H9 (cell line): ENCODE data around the gene SPPL3. TPM values are rescaled to one million over a fixed set of nuclear protein-coding genes. Genes with fewer than 3 reads are reported as not detected.

Experiments used
- DNase-seq: peaks from one replicate; pipeline ENCODE4 v3.0.0-alpha.2; 2017
- H2AFZ ChIP-seq: one replicate; pipeline ENCODE4 v1.6.1; 2013; ENCODE audit warnings: mild to moderate bottlenecking, low read length, control low read depth, moderate library complexity
- H2AK5ac ChIP-seq: 2 replicates; pipeline ENCODE4 v1.6.1; 2013; ENCODE audit warnings: low read length, control low read depth, mixed read lengths; ENCODE audit not compliant: insufficient read length
- H2BK120ac ChIP-seq: one replicate; pipeline ENCODE4 v1.6.1; 2013; ENCODE audit warnings: low read depth, mild to moderate bottlenecking, low read length, control low read depth, inconsistent platforms; ENCODE audit not compliant: poor library complexity, severe bottlenecking
- H2BK12ac ChIP-seq: 2 replicates; pipeline ENCODE4 v1.6.1; 2013; ENCODE audit warnings: low read length, control low read depth, mixed read lengths, low read depth; ENCODE audit not compliant: insufficient read length
- H2BK15ac ChIP-seq: 2 replicates; pipeline ENCODE4 v1.6.1; 2013; ENCODE audit warnings: low read depth, low read length, control low read depth
- H2BK20ac ChIP-seq: one replicate; pipeline ENCODE4 v1.6.1; 2013; ENCODE audit warnings: low read depth, mild to moderate bottlenecking, low read length, control low read depth, inconsistent platforms; ENCODE audit not compliant: poor library complexity, severe bottlenecking
- H2BK5ac ChIP-seq: 2 replicates; pipeline ENCODE4 v1.6.1; 2013; ENCODE audit warnings: low read length, control low read depth, mixed read lengths; ENCODE audit not compliant: insufficient read length
- H3K14ac ChIP-seq: 2 replicates; pipeline ENCODE4 v1.6.1; 2013; ENCODE audit warnings: low read length, control low read depth; ENCODE audit not compliant: insufficient read depth
- H3K18ac ChIP-seq: 2 replicates; pipeline ENCODE4 v1.6.1; 2013; ENCODE audit warnings: low read depth, mild to moderate bottlenecking, mixed read lengths, low read length, control low read depth; ENCODE audit not compliant: insufficient read length
- H3K23ac ChIP-seq: 2 replicates; pipeline ENCODE4 v1.6.1; 2013; ENCODE audit warnings: low read length, control low read depth, mixed read lengths, low read depth; ENCODE audit not compliant: insufficient read length
- H3K23me2 ChIP-seq: 2 replicates; pipeline ENCODE4 v1.6.1; 2013; ENCODE audit warnings: low read depth, mild to moderate bottlenecking, mixed read lengths, low read length, control low read depth; ENCODE audit not compliant: insufficient read length, poor library complexity, severe bottlenecking
- H3K27ac ChIP-seq: 2 replicates; pipeline ENCODE4 v1.5.1; 2013; ENCODE audit warnings: low read length, control low read depth, mixed read lengths, low read depth; ENCODE audit not compliant: insufficient read length
- H3K27me3 ChIP-seq: 2 replicates; pipeline ENCODE4 v1.6.1; 2013; ENCODE audit warnings: low read length, control low read depth, inconsistent platforms; ENCODE audit not compliant: insufficient read depth
- H3K4ac ChIP-seq: 2 replicates; pipeline ENCODE4 v1.6.1; 2013; ENCODE audit warnings: low read depth, mild to moderate bottlenecking, control low read depth, inconsistent platforms, low read length, moderate library complexity
- H3K4me1 ChIP-seq: 2 replicates; pipeline ENCODE4 v1.6.1; 2013; ENCODE audit warnings: low read length, control low read depth, inconsistent platforms; ENCODE audit not compliant: insufficient read depth
- H3K4me2 ChIP-seq: 2 replicates; pipeline ENCODE4 v1.6.1; 2013; ENCODE audit warnings: low read length, control low read depth, mixed read lengths; ENCODE audit not compliant: insufficient read length, insufficient read depth
- H3K56ac ChIP-seq: 2 replicates; pipeline ENCODE4 v1.6.1; 2013; ENCODE audit warnings: low read depth, mild to moderate bottlenecking, mixed read lengths, low read length, control low read depth; ENCODE audit not compliant: insufficient read length
- H3K79me1 ChIP-seq: 2 replicates; pipeline ENCODE4 v1.6.1; 2013; ENCODE audit warnings: low read depth, mild to moderate bottlenecking, moderate library complexity, low read length, control low read depth, inconsistent platforms; ENCODE audit not compliant: insufficient read depth, poor library complexity, severe bottlenecking
- H3K79me2 ChIP-seq: 2 replicates; pipeline ENCODE4 v1.6.1; 2013; ENCODE audit warnings: low read length, control low read depth, inconsistent platforms; ENCODE audit not compliant: insufficient read depth
- H3K9ac ChIP-seq: 2 replicates; pipeline ENCODE4 v1.6.1; 2013; ENCODE audit warnings: low read length, control low read depth, mixed read lengths; ENCODE audit not compliant: insufficient read length; ENCODE audit errors: extremely low read depth
- H3K9me3 ChIP-seq: one replicate; pipeline ENCODE4 v1.6.1; 2013; ENCODE audit warnings: low read depth, low read length, inconsistent platforms; ENCODE audit not compliant: control insufficient read depth
- H3T11ph ChIP-seq: one replicate; pipeline ENCODE4 v1.6.1; 2013; ENCODE audit warnings: mild to moderate bottlenecking, low read length, control low read depth, inconsistent platforms
- H4K20me1 ChIP-seq: one replicate; pipeline ENCODE4 v1.6.1; 2013; ENCODE audit not compliant: control insufficient read depth, insufficient read length, insufficient read depth
- H4K5ac ChIP-seq: 2 replicates; pipeline ENCODE4 v1.6.1; 2013; ENCODE audit warnings: low read depth, mild to moderate bottlenecking, mixed read lengths, low read length, control low read depth; ENCODE audit not compliant: insufficient read length
- H4K8ac ChIP-seq: replicated peaks from 2 replicates; pipeline ENCODE4 v1.6.1; 2013; ENCODE audit warnings: low read length, control low read depth, mixed read lengths, low read depth; ENCODE audit not compliant: insufficient read length
- H4K91ac ChIP-seq: 2 replicates; pipeline ENCODE4 v1.6.1; 2013; ENCODE audit warnings: low read depth, mild to moderate bottlenecking, moderate library complexity, mixed read lengths, low read length, control low read depth; ENCODE audit not compliant: insufficient read length
- H3K27ac Mint-ChIP-seq, 3 experiments: 2 replicates in 2 of 3; 3 replicates in 1 of 3; pipeline ENCODE4 v1.8.0; 2020 to 2021; ENCODE audit warnings: mixed read lengths in 3 of 3, mild to moderate bottlenecking in 1 of 3, moderate library complexity in 1 of 3
- H3K27me3 Mint-ChIP-seq: 2 replicates; pipeline ENCODE4 v1.8.0; 2021; ENCODE audit warnings: low read depth, mild to moderate bottlenecking, moderate library complexity, mixed read lengths
- H3K36me3 Mint-ChIP-seq, 3 experiments: 2 replicates in 2 of 3; 3 replicates in 1 of 3; pipeline ENCODE4 v1.8.0; 2020 to 2021; ENCODE audit warnings: low read depth in 3 of 3, mixed read lengths in 3 of 3; ENCODE audit not compliant: insufficient read depth in 1 of 3
- H3K4me1 Mint-ChIP-seq, 2 experiments: 2 replicates each; pipeline ENCODE4 v1.8.0; 2020; ENCODE audit warnings: mixed read lengths in 2 of 2
- H3K4me3 Mint-ChIP-seq, 2 experiments: 2 replicates in 1 of 2; 3 replicates in 1 of 2; pipeline ENCODE4 v1.8.0; 2020 to 2021; ENCODE audit warnings: mild to moderate bottlenecking in 2 of 2, mixed read lengths in 2 of 2, moderate library complexity in 1 of 2
- H3K9me3 Mint-ChIP-seq, 2 experiments: 2 replicates in 1 of 2; 3 replicates in 1 of 2; pipeline ENCODE4 v1.8.0; 2020; ENCODE audit warnings: mild to moderate bottlenecking in 2 of 2, mixed read lengths in 2 of 2, moderate library complexity in 1 of 2
- WGBS: extraction: QIAGEN DNeasy Blood & Tissue Kit; methylation state at CpG from one replicate; pipeline ENCODE4 v1.1.7; 2013; ENCODE audit warnings: missing lambda C conversion rate, low lambda C conversion rate, mixed read lengths; ENCODE audit not compliant: insufficient read length; ENCODE audit errors: extremely low coverage; 5-methylcytosine and 5-hydroxymethylcytosine counted together
- total RNA-seq: library from RNA; stranded (reverse); gene quantifications from 2 replicates; pipeline ENCODE4 v1.2.1, GENCODE V29; 2021
- TF ChIP-seq, protein P1 (sequence below): fragments of 200-600 bp; sonication (generic); conservative IDR thresholded peaks from 3 replicates; pipeline ENCODE4 v1.8.0; 2021; ENCODE audit warnings: antibody characterized with exemption, mild to moderate bottlenecking

Gene SPPL3
- total RNA-seq, 1 experiment from 2014 or later = 46.3 TPM

DNA sequence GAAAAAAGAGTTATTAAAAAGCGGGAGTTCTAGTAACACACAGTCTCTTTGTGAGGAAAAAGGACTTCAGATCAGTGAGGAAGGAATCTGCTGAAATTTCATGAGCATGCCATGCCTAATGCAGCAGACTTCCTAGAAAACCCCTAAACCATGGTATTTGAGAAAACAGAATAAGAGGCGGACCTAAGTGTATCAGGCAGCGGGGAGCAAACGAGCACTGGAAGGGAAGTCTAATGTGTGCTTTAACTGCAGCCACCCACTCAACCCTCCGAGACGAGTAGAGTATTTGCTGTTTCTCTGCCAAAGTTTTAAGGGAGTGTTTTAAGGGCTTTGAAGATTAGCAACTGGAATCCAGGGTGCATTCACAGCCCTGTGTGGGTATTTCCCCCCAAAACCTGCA lies 142.1 kb downstream of the SPPL3 start:
- no peak overlapping the region for H3K14ac ChIP-seq
- H3K79me1 ChIP-seq = no peaks in the 10 kb centered on the region
- no peak overlapping the region for H2AK5ac ChIP-seq
- H3K79me2 ChIP-seq = no peaks in the 10 kb centered on the region
- no peak overlapping the region for H3K27ac Mint-ChIP-seq
- H2BK20ac ChIP-seq = no peak overlapping the region
- H2AFZ ChIP-seq = no peak overlapping the region
- H2BK15ac ChIP-seq = no peak overlapping the region
- H3K4me1 Mint-ChIP-seq = peaks cover 19 to 20% of the 10 kb centered on the region in 2 experiments
- H3K56ac ChIP-seq = no peak overlapping the region
- no peak overlapping the region for H3K4ac ChIP-seq
- no peaks in the 10 kb centered on the region for H4K20me1 ChIP-seq
- no peaks in the 10 kb centered on the region for H3K9me3 ChIP-seq
- H3K23me2 ChIP-seq = no peaks in the 10 kb centered on the region
- no peaks in the 10 kb centered on the region for H3K9me3 Mint-ChIP-seq
- H3T11ph ChIP-seq = no peak overlapping the region
- TF ChIP-seq, protein P1, sequence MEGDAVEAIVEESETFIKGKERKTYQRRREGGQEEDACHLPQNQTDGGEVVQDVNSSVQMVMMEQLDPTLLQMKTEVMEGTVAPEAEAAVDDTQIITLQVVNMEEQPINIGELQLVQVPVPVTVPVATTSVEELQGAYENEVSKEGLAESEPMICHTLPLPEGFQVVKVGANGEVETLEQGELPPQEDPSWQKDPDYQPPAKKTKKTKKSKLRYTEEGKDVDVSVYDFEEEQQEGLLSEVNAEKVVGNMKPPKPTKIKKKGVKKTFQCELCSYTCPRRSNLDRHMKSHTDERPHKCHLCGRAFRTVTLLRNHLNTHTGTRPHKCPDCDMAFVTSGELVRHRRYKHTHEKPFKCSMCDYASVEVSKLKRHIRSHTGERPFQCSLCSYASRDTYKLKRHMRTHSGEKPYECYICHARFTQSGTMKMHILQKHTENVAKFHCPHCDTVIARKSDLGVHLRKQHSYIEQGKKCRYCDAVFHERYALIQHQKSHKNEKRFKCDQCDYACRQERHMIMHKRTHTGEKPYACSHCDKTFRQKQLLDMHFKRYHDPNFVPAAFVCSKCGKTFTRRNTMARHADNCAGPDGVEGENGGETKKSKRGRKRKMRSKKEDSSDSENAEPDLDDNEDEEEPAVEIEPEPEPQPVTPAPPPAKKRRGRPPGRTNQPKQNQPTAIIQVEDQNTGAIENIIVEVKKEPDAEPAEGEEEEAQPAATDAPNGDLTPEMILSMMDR = no peak
- peaks cover 3 to 63% (median 26%) of the 10 kb centered on the region in 3 experiments; a peak in 6 of 7 replicates for H3K36me3 Mint-ChIP-seq
- no peak overlapping the region for H3K27ac ChIP-seq
- no peak overlapping the region for H4K8ac ChIP-seq
- no peak overlapping the region for H4K5ac ChIP-seq
- no peak overlapping the region for H4K91ac ChIP-seq
- no peak overlapping the region for H3K23ac ChIP-seq
- H3K4me3 Mint-ChIP-seq = no peak overlapping the region
- no peaks in the 10 kb centered on the region for H3K27me3 ChIP-seq
- no peak overlapping the region for H2BK120ac ChIP-seq
- no peak for DNase-seq
- H3K4me2 ChIP-seq = no peak overlapping the region
- WGBS = no CpG with 5 or more reads among the region's 6 CpGs
- H3K4me1 ChIP-seq = peaks cover 2% of the 10 kb centered on the region; the same call in 1 of the 2 replicates
- no peak overlapping the region for H3K9ac ChIP-seq
- no peak overlapping the region for H2BK12ac ChIP-seq
- no peaks in the 10 kb centered on the region for H3K27me3 Mint-ChIP-seq
- no peak overlapping the region for H2BK5ac ChIP-seq
- no peak overlapping the region for H3K18ac ChIP-seq
